K562 (cell line): Measurements from ENCODE around the gene HOATZ.

Experiments
- DEAF1 ChIP-seq: fragments of 450-650 bp; formaldehyde crosslinking; IDR thresholded peaks from 2 replicates; pipeline ENCODE4 v1.4.0; 2020; ENCODE audit warnings: mild to moderate bottlenecking, moderate library complexity
- PRMT5 ChIP-seq: sonication (generic); formaldehyde crosslinking; IDR thresholded peaks from 2 replicates; pipeline ENCODE4 v1.5.0; 2020; ENCODE audit warnings: missing genetic modification reagents
- SP1 ChIP-seq: sonication (generic); formaldehyde crosslinking; IDR thresholded peaks from 2 replicates; pipeline ENCODE4 v1.8.1; 2022; ENCODE audit warnings: mild to moderate bottlenecking, missing genetic modification reagents
- USF2 ChIP-seq: sonication (generic); formaldehyde crosslinking; IDR thresholded peaks from 2 replicates; pipeline ENCODE4 v1.5.0; 2020; ENCODE audit warnings: missing genetic modification reagents
- ZNF12 ChIP-seq: sonication (generic); formaldehyde crosslinking; IDR thresholded peaks from 2 replicates; pipeline ENCODE4 v1.4.0; 2020; ENCODE audit warnings: mild to moderate bottlenecking, missing genetic modification reagents
- ZNF175 ChIP-seq: fragments of 200-800 bp; sonication (Bioruptor generic); IDR thresholded peaks from 2 replicates; pipeline ENCODE4 v1.6.1; 2016; ENCODE audit warnings: low read depth, mild to moderate bottlenecking, missing genetic modification characterization, missing compliant biosample characterization
- ZNF561 ChIP-seq: fragments of 450-650 bp; formaldehyde crosslinking; conservative IDR thresholded peaks from 2 replicates; pipeline ENCODE4 v1.4.0; 2020; ENCODE audit warnings: mild to moderate bottlenecking, moderate library complexity

GRCh38 chr11:111466615-111467014 lies 48.0 kb upstream of the HOATZ start:
- TF ChIP-seq PRMT5 (CRISPR knock-in tag) (no peak), DEAF1 (CRISPR knock-in tag) (no peak), ZNF175 (no peak), USF2 (CRISPR knock-in tag) (no peak), ZNF12 (CRISPR knock-in tag) (no peak), ZNF561 (no peak), SP1 (CRISPR knock-in tag) (no peak)
